Measurements from ENCODE around the gene CHRNB2. TPM values are rescaled to one million over a fixed set of nuclear protein-coding genes. Genes with fewer than 3 reads are reported as not detected.

The CHRNB2 gene
- total RNA-seq, 1 experiment from 2014 or later = 0.21 TPM

DNA sequence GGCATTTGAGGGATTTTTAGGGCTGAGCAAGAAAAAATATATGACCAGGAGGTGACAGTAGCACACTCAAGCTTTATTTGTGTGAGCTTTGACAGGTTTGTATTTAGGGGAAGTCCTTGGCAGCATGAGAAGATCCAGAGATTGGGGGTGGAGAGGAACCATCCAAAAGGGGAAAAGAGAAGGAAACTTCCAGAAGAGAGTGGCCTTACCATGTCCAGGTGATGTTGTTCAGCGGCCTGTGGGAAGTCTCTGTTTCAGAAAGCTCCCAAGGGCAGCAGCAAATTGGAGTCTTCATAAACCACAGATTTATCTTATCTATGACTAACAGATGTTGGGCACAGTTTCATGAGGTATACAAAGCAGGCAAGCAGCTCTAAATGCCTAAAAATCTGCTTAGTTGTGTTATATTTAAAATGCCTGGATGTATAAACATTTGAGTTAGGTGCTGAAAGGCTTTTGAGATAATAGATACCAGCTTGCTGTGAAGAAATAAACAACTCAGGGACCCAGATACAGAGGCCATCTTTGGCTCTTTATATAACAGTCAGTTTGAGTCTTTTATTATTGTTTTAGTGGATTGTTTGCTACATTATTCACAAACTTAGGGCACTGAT is 61.6 kb downstream of the CHRNB2 start:
- Mint-ChIP-seq H3K4me3 (ENCODE audit: unreplicated experiment) (peak overlapping the region; percentile 84), H3K9me3 (ENCODE audit: unreplicated experiment) (no peaks in the 10 kb centered on the region), H3K36me3 (ENCODE audit: insufficient read depth, unreplicated experiment) (peaks cover 21% of the 10 kb centered on the region), H3K27ac (ENCODE audit: low read depth, unreplicated experiment) (peak overlapping the region; percentile 99), H3K27me3 (ENCODE audit: insufficient read depth, unreplicated experiment) (peaks cover 42% of the 10 kb centered on the region), H3K4me1 (ENCODE audit: insufficient read depth, unreplicated experiment) (peaks cover 20% of the 10 kb centered on the region)
- DNase-seq (ENCODE audit: unreplicated experiment) = no peak
- CTCF ChIA-PET = interaction anchor here (0.7 to 1.0 kb wide), 4 partner anchors 13 to 250 kb away, joined by 3 read pairs; no protein-coding TSS in a partner anchor
- intact Hi-C loops (cut with micrococcal nuclease) = no loop called here
- BruUV-seq (replicated peaks) = no TSS peak
- TF ChIP-seq, protein P1, sequence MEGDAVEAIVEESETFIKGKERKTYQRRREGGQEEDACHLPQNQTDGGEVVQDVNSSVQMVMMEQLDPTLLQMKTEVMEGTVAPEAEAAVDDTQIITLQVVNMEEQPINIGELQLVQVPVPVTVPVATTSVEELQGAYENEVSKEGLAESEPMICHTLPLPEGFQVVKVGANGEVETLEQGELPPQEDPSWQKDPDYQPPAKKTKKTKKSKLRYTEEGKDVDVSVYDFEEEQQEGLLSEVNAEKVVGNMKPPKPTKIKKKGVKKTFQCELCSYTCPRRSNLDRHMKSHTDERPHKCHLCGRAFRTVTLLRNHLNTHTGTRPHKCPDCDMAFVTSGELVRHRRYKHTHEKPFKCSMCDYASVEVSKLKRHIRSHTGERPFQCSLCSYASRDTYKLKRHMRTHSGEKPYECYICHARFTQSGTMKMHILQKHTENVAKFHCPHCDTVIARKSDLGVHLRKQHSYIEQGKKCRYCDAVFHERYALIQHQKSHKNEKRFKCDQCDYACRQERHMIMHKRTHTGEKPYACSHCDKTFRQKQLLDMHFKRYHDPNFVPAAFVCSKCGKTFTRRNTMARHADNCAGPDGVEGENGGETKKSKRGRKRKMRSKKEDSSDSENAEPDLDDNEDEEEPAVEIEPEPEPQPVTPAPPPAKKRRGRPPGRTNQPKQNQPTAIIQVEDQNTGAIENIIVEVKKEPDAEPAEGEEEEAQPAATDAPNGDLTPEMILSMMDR (IDR thresholded peaks at IDR 0.05; ENCODE audit: unreplicated experiment) = no peak
- POLR2A ChIA-PET = interaction anchor here (0.7 to 7.3 kb wide), 8 partner anchors 9 to 341 kb away, joined by 3 to 161 read pairs (median 3); partner anchors contain the start of genes ADAR, PMVK and SHC1

Other genes with a start within 250 kb of the CHRNB2 start
- not detected in 2 replicates for gene AQP10, start 246.7 kb upstream of the CHRNB2 start, total RNA-seq (2022)
- 27.1 and 66.3 TPM in 2 replicates for gene ATP8B2, start 242.3 kb upstream of the CHRNB2 start, total RNA-seq (2022)
- 22.8 and 41.0 TPM in 2 replicates for gene IL6R, start 162.4 kb upstream of the CHRNB2 start, total RNA-seq (2022)
- not detected in 2 replicates for gene TDRD10, start 65.6 kb upstream of the CHRNB2 start, total RNA-seq (2022)
- not detected in 2 replicates for gene SHE, start 65.4 kb upstream of the CHRNB2 start, total RNA-seq (2022)
- 103 and 111 TPM in 2 replicates for gene UBE2Q1, start 9.1 kb upstream of the CHRNB2 start, total RNA-seq (2022)
- gene ADAR, start 40.4 kb downstream of the CHRNB2 start, total RNA-seq (2022) = 168 and 196 TPM in 2 replicates

All from MCF 10A (cell line).